SK-N-SH (cell line): Measurements from ENCODE around the gene ELOVL1. TPM values are rescaled to one million over a fixed set of nuclear protein-coding genes. Genes with fewer than 3 reads are reported as not detected.

ENCODE experiments used
- CTCF ChIA-PET: fragments of 300-600, 350-600 bp; formaldehyde crosslinking; extraction: SDS; loops from one replicate; lab custom pipeline; 2021; lab: Yijun Ruan, JAX
- POLR2A ChIA-PET: fragments of 350-600 bp; sonication (Branson Sonifier 250); formaldehyde crosslinking; extraction: SDS; loops from one replicate; lab custom pipeline; 2020; ENCODE audit warnings: antibody characterized with exemption, inconsistent platforms; lab: Yijun Ruan, JAX
- DNase-seq: peaks from one replicate; pipeline ENCODE4 v3.0.0; 2012
- H2AFZ ChIP-seq: fragments of 200-600 bp; sonication (generic); 2 replicates; pipeline ENCODE4 v1.8.1; 2016; ENCODE audit warnings: antibody characterized with exemption, mild to moderate bottlenecking, low read depth
- H3F3A ChIP-seq: fragments of 200-600 bp; sonication (generic); replicated peaks from 2 replicates; pipeline ENCODE3; 2016; ENCODE audit warnings: antibody characterized with exemption, mild to moderate bottlenecking; ENCODE audit not compliant: insufficient read depth
- H3K27ac ChIP-seq, 2 experiments: fragments of 200-500 bp in 1 of 2; fragments of 200-600 bp in 1 of 2; sonication (Bioruptor generic) in 1 of 2; sonication (generic), shearing (Covaris generic) in 1 of 2; 2 replicates each; pipeline versions ENCODE4 v1.5.1 to v1.6.1; 2014 to 2016; ENCODE audit warnings: low read depth in 2 of 2, inconsistent platforms in 1 of 2, low read length in 1 of 2, mild to moderate bottlenecking in 1 of 2, mixed read lengths in 1 of 2
- H3K27me3 ChIP-seq: fragments of 200-600 bp; sonication (generic), shearing (Covaris generic); 2 replicates; pipeline ENCODE4 v1.6.1; 2016; ENCODE audit warnings: mixed run types; ENCODE audit not compliant: insufficient read depth
- H3K36me3 ChIP-seq, 2 experiments: fragments of 200-500 bp in 1 of 2; fragments of 200-600 bp in 1 of 2; sonication (Bioruptor generic) in 1 of 2; sonication (generic) in 1 of 2; replicated peaks in 1 of 2; 2 replicates each; pipeline versions ENCODE3 to v1.5.1; 2014 to 2016; ENCODE audit warnings: low read length in 1 of 2, mild to moderate bottlenecking in 1 of 2; ENCODE audit not compliant: insufficient read depth in 2 of 2, control insufficient read depth in 1 of 2
- H3K4me1 ChIP-seq, 2 experiments: fragments of 200-500 bp in 1 of 2; fragments of 200-600 bp in 1 of 2; sonication (Bioruptor generic) in 1 of 2; sonication (generic), shearing (Covaris generic) in 1 of 2; 2 replicates each; pipeline versions ENCODE4 v1.5.1 to v1.6.1; 2014 to 2016; ENCODE audit warnings: low read depth in 1 of 2, low read length in 1 of 2, mixed run types in 1 of 2; ENCODE audit not compliant: insufficient read depth in 2 of 2, control insufficient read depth in 1 of 2
- H3K4me2 ChIP-seq: fragments of 200-600 bp; sonication (generic), shearing (Covaris generic); 2 replicates; pipeline ENCODE4 v1.6.1; 2017; ENCODE audit warnings: mixed run types
- H3K4me3 ChIP-seq, 2 experiments: fragments of 200-500 bp in 1 of 2; fragments of 200-600 bp in 1 of 2; sonication (Bioruptor generic) in 1 of 2; sonication (generic), shearing (Covaris generic) in 1 of 2; 2 replicates each; pipeline versions ENCODE4 v1.5.1 to v1.8.1; 2014 to 2016; ENCODE audit warnings: low read depth in 2 of 2, inconsistent platforms in 1 of 2, low read length in 1 of 2, mild to moderate bottlenecking in 1 of 2, mixed read lengths in 1 of 2, moderate library complexity in 1 of 2
- H3K79me2 ChIP-seq: fragments of 200-600 bp; sonication (generic); 2 replicates; pipeline ENCODE4 v1.8.1; 2017; ENCODE audit warnings: mild to moderate bottlenecking; ENCODE audit not compliant: insufficient read depth
- H3K9ac ChIP-seq: fragments of 200-600 bp; sonication (generic); 2 replicates; pipeline ENCODE4 v1.6.1; 2017; ENCODE audit warnings: mixed run types
- H3K9me2 ChIP-seq: fragments of 200-600 bp; sonication (generic); 2 replicates; pipeline ENCODE4 v1.6.1; 2017; ENCODE audit warnings: mixed run types
- H3K9me3 ChIP-seq: fragments of 200-600 bp; sonication (generic); 2 replicates; pipeline ENCODE4 v1.6.1; 2017; ENCODE audit warnings: mixed run types, mild to moderate bottlenecking, moderate library complexity
- H4K20me1 ChIP-seq: fragments of 200-600 bp; sonication (generic); 2 replicates; pipeline ENCODE4 v1.6.1; 2017; ENCODE audit warnings: mild to moderate bottlenecking, mixed run types; ENCODE audit not compliant: insufficient read depth
- CHD2 ChIP-seq: fragments of 150-350 bp; IDR thresholded peaks from 2 replicates; pipeline ENCODE4 v1.6.1; 2018; ENCODE audit warnings: low read length; ENCODE audit not compliant: partially characterized antibody
- ELF1 ChIP-seq: IDR thresholded peaks from 2 replicates; pipeline ENCODE4 v1.4.0; 2012
- EP300 ChIP-seq, 2 experiments: IDR thresholded peaks; 2 replicates each; pipeline versions ENCODE4 v1.4.0 to v1.6.1; 2012; ENCODE audit warnings: borderline replicate concordance in 1 of 2, low read depth in 1 of 2, low read length in 1 of 2
- FOSL2 ChIP-seq: IDR thresholded peaks from 2 replicates; pipeline ENCODE4 v1.4.0; 2012; ENCODE audit warnings: low read depth, mild to moderate bottlenecking, moderate library complexity, borderline replicate concordance
- FOXJ3 ChIP-seq: sonication (generic); formaldehyde crosslinking; IDR thresholded peaks from 2 replicates; pipeline ENCODE4 v1.5.1; 2020; ENCODE audit warnings: mild to moderate bottlenecking, missing genetic modification reagents
- FOXM1 ChIP-seq: IDR thresholded peaks from 2 replicates; pipeline ENCODE4 v1.4.0; 2012; ENCODE audit warnings: low read depth, mild to moderate bottlenecking
- MAX ChIP-seq: IDR thresholded peaks from 2 replicates; pipeline ENCODE4 v1.4.0; 2012; ENCODE audit warnings: low read depth
- MXI1 ChIP-seq: IDR thresholded peaks from 2 replicates; pipeline ENCODE4 v1.6.1; 2012; ENCODE audit warnings: mild to moderate bottlenecking, low read depth, low read length, improper control_type of control experiment
- NFIC ChIP-seq: IDR thresholded peaks from 2 replicates; pipeline ENCODE4 v1.4.0; 2012; ENCODE audit warnings: borderline replicate concordance
- NRF1 ChIP-seq: IDR thresholded peaks from 2 replicates; pipeline ENCODE4 v1.6.1; 2012; ENCODE audit warnings: low read depth, mild to moderate bottlenecking, low read length
- POLR2AphosphoS5 ChIP-seq: IDR thresholded peaks from 2 replicates; pipeline ENCODE4 v1.6.1; 2012; ENCODE audit warnings: low read depth, low read length
- RCOR1 ChIP-seq: fragments of 150-350 bp; IDR thresholded peaks from 2 replicates; pipeline ENCODE4 v1.6.1; 2017; ENCODE audit warnings: antibody characterized with exemption, low read length
- RFX5 ChIP-seq: IDR thresholded peaks from 2 replicates; pipeline ENCODE4 v1.6.1; 2012; ENCODE audit warnings: mild to moderate bottlenecking, improper control_type of control experiment, low read length
- SIN3A ChIP-seq: IDR thresholded peaks from 2 replicates; pipeline ENCODE4 v1.6.1; 2012; ENCODE audit warnings: low read depth, mild to moderate bottlenecking, low read length, moderate library complexity, borderline replicate concordance
- TCF12 ChIP-seq: IDR thresholded peaks from 2 replicates; pipeline ENCODE4 v1.4.0; 2012
- USF1 ChIP-seq: IDR thresholded peaks from 2 replicates; pipeline ENCODE4 v1.4.0; 2012; ENCODE audit warnings: low read depth, borderline replicate concordance
- ZBTB33 ChIP-seq: IDR thresholded peaks from 2 replicates; pipeline ENCODE4 v1.4.0; 2012; ENCODE audit warnings: low read depth, borderline replicate concordance
- WGBS: methylation state at CpG from one replicate; pipeline ENCODE4 v1.1.6; 2017; ENCODE audit warnings: low lambda C conversion rate; 5-methylcytosine and 5-hydroxymethylcytosine counted together
- polyA plus RNA-seq, 3 experiments: library from polyadenylated mRNA; depleted of rRNA; stranded (reverse); fragments of >200 nt; gene quantifications; 2 replicates each; pipeline ENCODE4 v1.2.3, GENCODE V29; 2012

Gene ELOVL1
- polyA plus RNA-seq, 1 of the 3 experiments (the other 2 are of a cell fraction) = 127 TPM

GRCh38 chr1:43334453-43335205 is 33.2 kb downstream of the ELOVL1 start:
- H3K36me3 ChIP-seq = no peaks in the 10 kb centered on the region
- H3K4me3 ChIP-seq = no peak overlapping the region
- POLR2A ChIA-PET = interaction anchor here (0.6 kb wide), 1 partner anchor 21 kb away, joined by 3 read pairs; no protein-coding TSS in a partner anchor
- no peak overlapping the region for H3K4me2 ChIP-seq
- H3K27me3 ChIP-seq = no peaks in the 10 kb centered on the region; the same call in 1 of the 2 replicates
- H3K9me2 ChIP-seq = no peaks in the 10 kb centered on the region
- CTCF ChIA-PET = no interaction called here
- DNase-seq = no peak
- H3K9me3 ChIP-seq = no peaks in the 10 kb centered on the region
- no peak overlapping the region for H3K27ac ChIP-seq
- no peaks in the 10 kb centered on the region for H3K79me2 ChIP-seq
- H4K20me1 ChIP-seq = no peaks in the 10 kb centered on the region
- TF ChIP-seq USF1 = no peak
- TF ChIP-seq EP300 (IDR thresholded peaks at IDR 0.05; ENCODE audit: borderline replicate concordance in 1 of 2, low read depth in 1 of 2, low read length in 1 of 2) = no peak
- TF ChIP-seq CHD2 = no peak
- no peak for TF ChIP-seq SIN3A
- TF ChIP-seq ZBTB33 = no peak
- no peak for TF ChIP-seq FOXJ3 (CRISPR knock-in tag)
- TF ChIP-seq FOXM1 = no peak
- no peak for TF ChIP-seq FOSL2
- no peak for TF ChIP-seq NFIC
- no peak for TF ChIP-seq RFX5
- no peaks in the 10 kb centered on the region for H3F3A ChIP-seq
- no peak overlapping the region for H3K9ac ChIP-seq
- WGBS = 69% methylated on average over 7 of the region's 7 CpGs
- H2AFZ ChIP-seq = no peak overlapping the region
- H3K4me1 ChIP-seq = peaks cover 0 to 5% of the 10 kb centered on the region in 2 experiments; a peak in 2 of 4 replicates

GRCh38 chr1:43331688-43332087 is 36.1 kb downstream of the ELOVL1 start:
- POLR2A ChIA-PET = no interaction called here
- no peaks in the 10 kb centered on the region for H3K79me2 ChIP-seq
- no peak overlapping the region for H3K4me3 ChIP-seq
- no peaks in the 10 kb centered on the region for H3K9me3 ChIP-seq
- no peak overlapping the region for H3K27ac ChIP-seq
- no peaks in the 10 kb centered on the region for H3K27me3 ChIP-seq
- no peak for TF ChIP-seq RCOR1
- TF ChIP-seq MAX = no peak
- no peak for TF ChIP-seq TCF12
- TF ChIP-seq NRF1 = no peak
- TF ChIP-seq MXI1 = no peak
- no peak for TF ChIP-seq FOSL2
- no peak for TF ChIP-seq EP300 (IDR thresholded peaks at IDR 0.05; ENCODE audit: borderline replicate concordance in 1 of 2, low read depth in 1 of 2, low read length in 1 of 2)
- no peak for TF ChIP-seq POLR2AphosphoS5
- no peak for TF ChIP-seq SIN3A
- no peak for TF ChIP-seq ZBTB33
- no peak for TF ChIP-seq ELF1
- TF ChIP-seq, all 33 proteins: peak for 0
- no peaks in the 10 kb centered on the region for H3F3A ChIP-seq
- no peaks in the 10 kb centered on the region for H3K36me3 ChIP-seq
- DNase-seq = no peak
- no peaks in the 10 kb centered on the region for H3K9me2 ChIP-seq
- no peak overlapping the region for H3K4me2 ChIP-seq
- H2AFZ ChIP-seq = no peak overlapping the region
- H4K20me1 ChIP-seq = no peaks in the 10 kb centered on the region
- no peak overlapping the region for H3K9ac ChIP-seq
- CTCF ChIA-PET = no interaction called here
- H3K4me1 ChIP-seq = peaks cover 0 to 5% of the 10 kb centered on the region in 2 experiments; a peak in 2 of 4 replicates
- 93% methylated on average over 5 of the region's 5 CpGs for WGBS
